ENCODE measurements around the gene LDB3. TPM values are rescaled to one million over a fixed set of nuclear protein-coding genes. Genes with fewer than 3 reads are reported as not detected.

Gene LDB3
- total and polyA plus RNA-seq, 7 experiments from 2014 or later = 0.13 to 0.32 TPM; not detected in 5

DNA sequence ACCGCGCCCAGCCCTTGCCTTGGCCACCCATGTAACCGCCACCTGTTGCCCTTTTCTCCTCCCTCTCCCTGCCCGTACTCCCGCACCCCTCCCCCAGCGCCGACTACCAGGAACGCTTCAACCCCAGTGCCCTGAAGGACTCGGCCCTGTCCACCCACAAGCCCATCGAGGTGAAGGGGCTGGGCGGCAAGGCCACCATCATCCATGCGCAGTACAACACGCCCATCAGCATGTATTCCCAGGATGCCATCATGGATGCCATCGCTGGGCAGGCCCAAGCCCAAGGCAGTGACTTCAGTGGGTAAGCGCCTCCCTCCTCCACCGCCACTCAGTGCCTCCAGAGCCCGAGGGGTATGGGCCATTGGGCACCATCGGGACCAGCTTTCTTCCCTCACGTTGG lies 18.7 kb downstream of the LDB3 start:
- H3K9me3 ChIP-seq (ENCODE audit: control insufficient read depth in 2 of 3, low read length in 3 of 3) = no peaks in the 10 kb centered on the region
- H3K36me3 Mint-ChIP-seq = no peaks in the 10 kb centered on the region
- intact Hi-C loops (cut with micrococcal nuclease) = no loop called here
- CTCF ChIA-PET = no interaction called here
- H3K4me1 ChIP-seq (ENCODE audit: control insufficient read depth in 2 of 2, insufficient read depth in 2 of 2, low read length in 2 of 2) = no peaks in the 10 kb centered on the region
- ATAC-seq (no peak), DNase-seq (no peak)
- no peak overlapping the region for H3K27ac ChIP-seq (ENCODE audit: low read depth, low read length)
- POLR2A ChIA-PET = no interaction called here
- H3K27me3 ChIP-seq (ENCODE audit: control insufficient read depth in 2 of 2, insufficient read depth in 2 of 2, low read length in 2 of 2) = no peaks in the 10 kb centered on the region
- H3K27ac Mint-ChIP-seq = no peak overlapping the region
- no peak overlapping the region for H3K4me3 Mint-ChIP-seq
- no peaks in the 10 kb centered on the region for H3K9me3 Mint-ChIP-seq
- no peak overlapping the region for H3K4me3 ChIP-seq (ENCODE audit: low read length)
- H3K36me3 ChIP-seq (ENCODE audit: control insufficient read depth in 2 of 3, insufficient read depth in 3 of 3, low read length in 3 of 3) = no peaks in the 10 kb centered on the region
- H3K4me1 Mint-ChIP-seq = peaks cover 0 to 13% (median 4%) of the 10 kb centered on the region in 7 donors
- peaks cover 0 to 4% (median 0%) of the 10 kb centered on the region in 5 donors for H3K27me3 Mint-ChIP-seq

DNA sequence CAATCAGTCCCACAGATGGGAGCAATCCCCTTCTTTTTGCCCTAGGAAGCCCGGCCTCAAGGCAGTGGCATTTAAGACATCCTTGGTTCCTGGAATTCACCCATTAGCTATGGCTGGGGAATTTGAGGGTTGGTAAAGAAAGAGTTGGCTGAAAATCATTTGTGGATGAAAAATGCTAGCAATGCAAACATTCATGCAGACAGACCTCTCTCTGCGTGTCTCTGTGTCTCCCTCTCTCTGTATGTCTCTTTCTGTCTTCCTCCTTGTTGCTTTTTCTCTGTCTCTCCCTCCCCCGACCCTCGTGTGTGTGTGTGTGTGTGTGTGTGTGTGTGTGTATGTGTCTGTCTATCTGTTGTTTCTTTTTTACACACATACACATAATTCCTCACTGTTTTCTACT lies 19.4 kb downstream of the LDB3 start:
- intact Hi-C loops (cut with micrococcal nuclease) = loop anchor here (1.0 kb wide), 4 partner anchors 24 to 279 kb away; no protein-coding TSS in a partner anchor
- Histone ChIP-seq H3K36me3 (ENCODE audit: control insufficient read depth in 2 of 3, insufficient read depth in 3 of 3, low read length in 3 of 3) (no peaks in the 10 kb centered on the region), H3K27me3 (ENCODE audit: control insufficient read depth in 2 of 2, insufficient read depth in 2 of 2, low read length in 2 of 2) (no peaks in the 10 kb centered on the region), H3K4me1 (ENCODE audit: control insufficient read depth in 2 of 2, insufficient read depth in 2 of 2, low read length in 2 of 2) (no peaks in the 10 kb centered on the region), H3K9me3 (ENCODE audit: control insufficient read depth in 2 of 3, low read length in 3 of 3) (no peaks in the 10 kb centered on the region), H3K4me3 (ENCODE audit: low read length) (no peak overlapping the region), H3K27ac (ENCODE audit: low read depth, low read length) (no peak overlapping the region)
- ChIA-PET CTCF (interaction anchor here (0.6 to 1.0 kb wide), 2 partner anchors 139 to 213 kb away, joined by 3 to 4 read pairs; no protein-coding TSS in a partner anchor), POLR2A (no interaction called here)
- H3K4me3 Mint-ChIP-seq = no peak overlapping the region
- H3K27ac Mint-ChIP-seq = no peak overlapping the region
- DNase-seq (no peak), ATAC-seq (no peak)
- H3K27me3 Mint-ChIP-seq = peaks cover 0 to 4% (median 0%) of the 10 kb centered on the region in 5 donors
- peaks cover 0 to 13% (median 4%) of the 10 kb centered on the region in 7 donors for H3K4me1 Mint-ChIP-seq
- no peaks in the 10 kb centered on the region for H3K9me3 Mint-ChIP-seq
- no peaks in the 10 kb centered on the region for H3K36me3 Mint-ChIP-seq

GRCh38 chr10:86688398-86688921 lies 20.1 kb downstream of the LDB3 start:
- Mint-ChIP-seq H3K4me3 (peak overlapping the region in 5 of 10 donors; percentile 5 to 34 (median 16)), H3K27ac (no peak overlapping the region), H3K9me3 (no peaks in the 10 kb centered on the region), H3K4me1 (peaks cover 0 to 13% (median 4%) of the 10 kb centered on the region in 7 donors), H3K27me3 (peaks cover 0 to 4% (median 0%) of the 10 kb centered on the region in 5 donors), H3K36me3 (no peaks in the 10 kb centered on the region)
- ATAC-seq (peak; percentile 83), DNase-seq (peak in 8 of 9 donors; percentile 26 to 55 (median 42))
- Histone ChIP-seq H3K4me1 (ENCODE audit: control insufficient read depth in 2 of 2, insufficient read depth in 2 of 2, low read length in 2 of 2) (no peaks in the 10 kb centered on the region), H3K4me3 (ENCODE audit: low read length) (no peak overlapping the region), H3K27ac (ENCODE audit: low read depth, low read length) (no peak overlapping the region), H3K9me3 (ENCODE audit: control insufficient read depth in 2 of 3, low read length in 3 of 3) (no peaks in the 10 kb centered on the region), H3K36me3 (ENCODE audit: control insufficient read depth in 2 of 3, insufficient read depth in 3 of 3, low read length in 3 of 3) (no peaks in the 10 kb centered on the region), H3K27me3 (ENCODE audit: control insufficient read depth in 2 of 2, insufficient read depth in 2 of 2, low read length in 2 of 2) (no peaks in the 10 kb centered on the region)
- CTCF ChIA-PET = interaction anchor here (1.0 kb wide), 2 partner anchors 9 to 212 kb away, joined by 3 to 4 read pairs; no protein-coding TSS in a partner anchor
- intact Hi-C loops (cut with micrococcal nuclease) = loop anchor here (1.0 kb wide), 4 partner anchors 23 to 278 kb away; no protein-coding TSS in a partner anchor
- POLR2A ChIA-PET = no interaction called here

DNA sequence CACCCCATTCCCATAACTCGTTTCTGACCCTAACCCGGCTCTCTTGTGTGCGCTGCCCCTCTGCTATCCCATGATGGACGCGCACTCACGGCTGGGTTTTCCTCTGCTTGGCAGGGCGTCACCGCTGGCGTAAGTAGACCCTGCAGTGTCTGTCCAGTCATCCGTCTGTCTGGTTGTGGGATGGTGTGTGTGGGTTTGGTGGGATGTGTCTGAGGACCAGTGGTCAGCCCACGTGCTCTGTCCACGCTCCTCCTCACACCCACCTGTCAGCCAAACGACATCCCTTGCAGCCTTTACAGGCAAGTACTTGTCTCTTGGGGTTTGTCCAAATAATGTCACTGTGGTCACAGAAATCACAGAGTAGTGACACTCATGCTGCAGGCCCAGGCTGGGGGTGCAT lies 20.8 kb downstream of the LDB3 start:
- H3K9me3 ChIP-seq (ENCODE audit: control insufficient read depth in 2 of 3, low read length in 3 of 3) = no peaks in the 10 kb centered on the region
- intact Hi-C loops (cut with micrococcal nuclease) = no loop called here
- no peaks in the 10 kb centered on the region for H3K4me1 ChIP-seq (ENCODE audit: control insufficient read depth in 2 of 2, insufficient read depth in 2 of 2, low read length in 2 of 2)
- ChIA-PET CTCF (interaction anchor here (1.0 kb wide), 2 partner anchors 10 to 211 kb away, joined by 3 to 4 read pairs; no protein-coding TSS in a partner anchor), POLR2A (no interaction called here)
- no peaks in the 10 kb centered on the region for H3K27me3 ChIP-seq (ENCODE audit: control insufficient read depth in 2 of 2, insufficient read depth in 2 of 2, low read length in 2 of 2)
- no peaks in the 10 kb centered on the region for H3K9me3 Mint-ChIP-seq
- no peak overlapping the region for H3K27ac Mint-ChIP-seq
- peaks cover 0 to 4% (median 0%) of the 10 kb centered on the region in 5 donors for H3K27me3 Mint-ChIP-seq
- no peak for DNase-seq
- no peak for ATAC-seq
- H3K36me3 ChIP-seq (ENCODE audit: control insufficient read depth in 2 of 3, insufficient read depth in 3 of 3, low read length in 3 of 3) = no peaks in the 10 kb centered on the region
- no peak overlapping the region for H3K27ac ChIP-seq (ENCODE audit: low read depth, low read length)
- no peak overlapping the region for H3K4me3 Mint-ChIP-seq
- peaks cover 0 to 19% (median 5%) of the 10 kb centered on the region in 7 donors for H3K4me1 Mint-ChIP-seq
- H3K4me3 ChIP-seq (ENCODE audit: low read length) = no peak overlapping the region
- no peaks in the 10 kb centered on the region for H3K36me3 Mint-ChIP-seq

DNA sequence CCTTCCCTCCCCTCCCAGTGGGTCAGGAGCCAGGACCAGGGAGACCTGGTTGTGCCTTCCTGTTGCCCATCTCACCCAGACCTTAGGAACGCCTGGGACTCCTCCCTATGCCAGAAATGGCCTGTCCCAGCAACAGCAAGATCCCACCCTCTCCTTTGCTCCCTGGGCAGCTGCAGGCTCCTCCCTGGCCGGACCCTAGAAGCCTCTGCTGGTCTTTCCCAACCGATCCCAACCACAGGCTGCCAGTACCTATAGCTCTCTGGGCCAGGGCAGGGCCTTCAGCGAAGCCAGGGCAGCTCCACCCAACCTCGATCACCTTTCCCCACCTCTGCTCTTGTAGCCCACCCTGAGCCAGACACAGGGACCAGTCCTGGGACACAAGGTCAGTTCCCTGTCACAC lies 21.9 kb downstream of the LDB3 start:
- intact Hi-C loops (cut with micrococcal nuclease) = no loop called here
- Mint-ChIP-seq H3K9me3 (no peaks in the 10 kb centered on the region), H3K27me3 (peaks cover 0 to 4% (median 0%) of the 10 kb centered on the region in 5 donors), H3K4me1 (peaks cover 0 to 19% (median 5%) of the 10 kb centered on the region in 7 donors), H3K27ac (peak overlapping the region in 1 of 9 donors; percentile 33), H3K36me3 (no peaks in the 10 kb centered on the region), H3K4me3 (no peak overlapping the region)
- Histone ChIP-seq H3K4me3 (ENCODE audit: low read length) (no peak overlapping the region), H3K9me3 (ENCODE audit: control insufficient read depth in 2 of 3, low read length in 3 of 3) (no peaks in the 10 kb centered on the region), H3K36me3 (ENCODE audit: control insufficient read depth in 2 of 3, insufficient read depth in 3 of 3, low read length in 3 of 3) (no peaks in the 10 kb centered on the region), H3K27ac (ENCODE audit: low read depth, low read length) (no peak overlapping the region), H3K27me3 (ENCODE audit: control insufficient read depth in 2 of 2, insufficient read depth in 2 of 2, low read length in 2 of 2) (no peaks in the 10 kb centered on the region), H3K4me1 (ENCODE audit: control insufficient read depth in 2 of 2, insufficient read depth in 2 of 2, low read length in 2 of 2) (no peaks in the 10 kb centered on the region)
- ATAC-seq = no peak
- ChIA-PET POLR2A (no interaction called here), CTCF (interaction anchor here (0.7 kb wide), 1 partner anchor 303 kb away, joined by 3 read pairs; no protein-coding TSS in a partner anchor)
- no peak for DNase-seq

- ChIA-PET POLR2A (no interaction called here), CTCF (no interaction called here)
- H3K27ac ChIP-seq (ENCODE audit: low read depth, low read length) = no peak overlapping the region
- ATAC-seq (no peak), DNase-seq (no peak)
- no peaks in the 10 kb centered on the region for H3K9me3 Mint-ChIP-seq
- H3K4me3 ChIP-seq (ENCODE audit: low read length) = no peak overlapping the region
- no peaks in the 10 kb centered on the region for H3K9me3 ChIP-seq (ENCODE audit: control insufficient read depth in 2 of 3, low read length in 3 of 3)
- no peak overlapping the region for H3K4me3 Mint-ChIP-seq
- H3K4me1 Mint-ChIP-seq = peaks cover 0 to 19% (median 5%) of the 10 kb centered on the region in 7 donors
- no peaks in the 10 kb centered on the region for H3K36me3 Mint-ChIP-seq
- no peaks in the 10 kb centered on the region for H3K4me1 ChIP-seq (ENCODE audit: control insufficient read depth in 2 of 2, insufficient read depth in 2 of 2, low read length in 2 of 2)
- H3K36me3 ChIP-seq (ENCODE audit: control insufficient read depth in 2 of 3, insufficient read depth in 3 of 3, low read length in 3 of 3) = no peaks in the 10 kb centered on the region
- H3K27me3 Mint-ChIP-seq = peaks cover 0 to 1% (median 0%) of the 10 kb centered on the region in 5 donors
- intact Hi-C loops (cut with micrococcal nuclease) = no loop called here
- peak overlapping the region in 1 of 9 donors; percentile 41 for H3K27ac Mint-ChIP-seq
- no peaks in the 10 kb centered on the region for H3K27me3 ChIP-seq (ENCODE audit: control insufficient read depth in 2 of 2, insufficient read depth in 2 of 2, low read length in 2 of 2)
These were observed 22.4 kb downstream of the LDB3 start for GRCh38 chr10:86690657-86691084.
